PC-9 (cell line): ENCODE data around the gene ADTRP. TPM values are rescaled to one million over a fixed set of nuclear protein-coding genes. Genes with fewer than 3 reads are reported as not detected.

ENCODE experiments used
- BruUV-seq: library from RNA; stranded (reverse); fragments of 400-500 nt; replicated peaks from 2 replicates; lab custom pipeline; 2021; lab: Mats Ljungman, UMichigan
- CTCF ChIA-PET: fragments of 300-600 bp; sonication (Branson Sonifier 250); formaldehyde crosslinking; loops from one replicate; lab custom pipeline; 2022; ENCODE audit warnings: antibody characterized with exemption; lab: Charles Lee
- POLR2A ChIA-PET: fragments of 300-600 bp; sonication (Branson Sonifier 250); formaldehyde crosslinking; loops from one replicate; lab custom pipeline; 2022; ENCODE audit warnings: antibody characterized with exemption; ENCODE audit not compliant: unreplicated experiment; lab: Charles Lee
- DNase-seq, 2 experiments: peaks; one replicate each; pipeline versions ENCODE4 v3.0.0 to v3.0.0-alpha.2; 2015 to 2022; ENCODE audit warnings: mixed read lengths in 1 of 2
- H2AFZ ChIP-seq: fragments of 200-600 bp; sonication (generic); 2 replicates; pipeline ENCODE4 v1.8.1; 2017; ENCODE audit warnings: antibody characterized with exemption
- H3F3A ChIP-seq: fragments of 200-600 bp; sonication (generic); 2 replicates; pipeline ENCODE4 v1.8.1; 2017; ENCODE audit warnings: antibody characterized with exemption, mild to moderate bottlenecking, low read depth; ENCODE audit not compliant: insufficient read depth
- H3K27ac ChIP-seq: fragments of 200-600 bp; sonication (generic); 2 replicates; pipeline ENCODE4 v1.6.1; 2016; ENCODE audit warnings: mixed run types
- H3K27me3 ChIP-seq: fragments of 200-600 bp; sonication (generic); 2 replicates; pipeline ENCODE4 v1.6.1; 2016; ENCODE audit warnings: low read depth, mixed run types; ENCODE audit not compliant: insufficient read depth
- H3K36me3 ChIP-seq: fragments of 200-600 bp; sonication (generic); 2 replicates; pipeline ENCODE4 v1.6.1; 2016; ENCODE audit warnings: low read depth, mixed run types
- H3K4me1 ChIP-seq: fragments of 200-600 bp; sonication (generic); replicated peaks from 2 replicates; pipeline ENCODE4 v1.6.1; 2016; ENCODE audit warnings: mixed run types; ENCODE audit not compliant: insufficient read depth
- H3K4me2 ChIP-seq: fragments of 200-600 bp; sonication (generic); 2 replicates; pipeline ENCODE4 v1.6.1; 2017; ENCODE audit warnings: mixed run types
- H3K4me3 ChIP-seq: fragments of 200-600 bp; sonication (generic); 2 replicates; pipeline ENCODE4 v1.6.1; 2016; ENCODE audit warnings: mixed run types
- H3K79me2 ChIP-seq: fragments of 200-600 bp; sonication (generic); 2 replicates; pipeline ENCODE4 v1.6.1; 2017; ENCODE audit warnings: low read depth, mixed run types
- H3K9me2 ChIP-seq: fragments of 200-600 bp; sonication (generic); 2 replicates; pipeline ENCODE4 v1.8.1; 2017; ENCODE audit warnings: mild to moderate bottlenecking; ENCODE audit not compliant: insufficient read depth
- H3K9me3 ChIP-seq: fragments of 200-600 bp; sonication (generic); 2 replicates; pipeline ENCODE4 v1.8.1; 2016; ENCODE audit warnings: low read depth; ENCODE audit not compliant: insufficient read depth
- H4K20me1 ChIP-seq: fragments of 200-600 bp; sonication (generic); 2 replicates; pipeline ENCODE4 v1.8.1; 2017; ENCODE audit not compliant: insufficient read depth
- CTCF ChIP-seq: fragments of 200-600 bp; sonication (generic); conservative IDR thresholded peaks from 2 replicates; pipeline ENCODE4 v1.6.1; 2017; ENCODE audit warnings: mixed run types, antibody characterized with exemption, mild to moderate bottlenecking, moderate library complexity
- EZH2 ChIP-seq: fragments of 200-600 bp; sonication (generic); IDR thresholded peaks from 2 replicates; pipeline ENCODE4 v1.8.0; 2017; ENCODE audit warnings: antibody characterized with exemption, low read depth
- intact Hi-C: fragments of 100-400 bp; cut with micrococcal nuclease; formaldehyde crosslinking; loops from one replicate; pipeline ENCODE4 v1.10.0; 2022; ENCODE audit not compliant: unreplicated experiment
- total RNA-seq: library from RNA; stranded (reverse); gene quantifications from 2 replicates; pipeline ENCODE4 v1.2.3, GENCODE V29; 2021

The ADTRP gene
- total RNA-seq, 1 experiment from 2014 or later: 4.1 TPM

- H3F3A ChIP-seq: no peaks in the 10 kb centered on the region
- TF ChIP-seq CTCF (no peak), EZH2 (no peak)
- no peak overlapping the region for H3K4me3 ChIP-seq
- H3K36me3 ChIP-seq: 0 out of 2 replicates have a peak, but pooled peaks cover 4% of the 10 kb centered on the region
- H3K79me2 ChIP-seq: no peaks in the 10 kb centered on the region
- no peaks in the 10 kb centered on the region for H4K20me1 ChIP-seq
- ChIA-PET CTCF (no interaction called here), POLR2A (no interaction called here)
- no peak overlapping the region for H2AFZ ChIP-seq
- no peaks in the 10 kb centered on the region; the same call in 1 of the 2 replicates for H3K9me3 ChIP-seq
- H3K4me2 ChIP-seq: no peak overlapping the region
- no peak for DNase-seq
- intact Hi-C loops: no loop called here
- H3K27ac ChIP-seq: no peak overlapping the region
- no TSS peak for BruUV-seq
- no peaks in the 10 kb centered on the region for H3K27me3 ChIP-seq
- peaks cover 7% of the 10 kb centered on the region for H3K4me1 ChIP-seq
- no peaks in the 10 kb centered on the region for H3K9me2 ChIP-seq
These were observed 21.9 kb downstream of the ADTRP start for GRCh38 chr6:11756726-11757125.

GRCh38 chr6:11756292-11756691 is 22.3 kb downstream of the ADTRP start:
- intact Hi-C loops: no loop called here

GRCh38 chr6:11755725-11756124 is 22.9 kb downstream of the ADTRP start:
- CTCF ChIA-PET: interaction anchor here (0.6 kb wide), 1 partner anchor 17 kb away, joined by 3 read pairs; no protein-coding TSS in a partner anchor

More at GRCh38 chr6:11756292-11756691, 22.3 kb downstream of the ADTRP start:
- ChIA-PET POLR2A (no interaction called here), CTCF (interaction anchor here (0.6 kb wide), 1 partner anchor 16 kb away, joined by 3 read pairs; no protein-coding TSS in a partner anchor)
- no TSS peak for BruUV-seq
- TF ChIP-seq CTCF: no peak
- no peak for TF ChIP-seq EZH2
- no peaks in the 10 kb centered on the region for H3F3A ChIP-seq
- H3K4me3 ChIP-seq: no peak overlapping the region
- no peaks in the 10 kb centered on the region for H3K27me3 ChIP-seq
- no peaks in the 10 kb centered on the region for H4K20me1 ChIP-seq
- no peaks in the 10 kb centered on the region for H3K9me2 ChIP-seq
- H2AFZ ChIP-seq: no peak overlapping the region
- H3K36me3 ChIP-seq: 0 out of 2 replicates have a peak, but pooled peaks cover 4% of the 10 kb centered on the region
- DNase-seq: no peak
- H3K9me3 ChIP-seq: no peaks in the 10 kb centered on the region; the same call in 1 of the 2 replicates
- no peak overlapping the region for H3K27ac ChIP-seq
- peaks cover 3% of the 10 kb centered on the region; the same call in 1 of the 2 replicates for H3K4me1 ChIP-seq
- no peaks in the 10 kb centered on the region for H3K79me2 ChIP-seq
- H3K4me2 ChIP-seq: no peak overlapping the region

More at GRCh38 chr6:11755725-11756124, 22.9 kb downstream of the ADTRP start:
- H3K9me3 ChIP-seq: no peaks in the 10 kb centered on the region; the same call in 1 of the 2 replicates
- no peak for DNase-seq
- no peaks in the 10 kb centered on the region for H3K79me2 ChIP-seq
- no peaks in the 10 kb centered on the region for H4K20me1 ChIP-seq
- no peaks in the 10 kb centered on the region for H3F3A ChIP-seq
- no peaks in the 10 kb centered on the region for H3K9me2 ChIP-seq
- 0 out of 2 replicates have a peak, but pooled peaks cover 4% of the 10 kb centered on the region for H3K36me3 ChIP-seq
- no peak overlapping the region for H2AFZ ChIP-seq
- no TSS peak for BruUV-seq
- H3K4me3 ChIP-seq: no peak overlapping the region
- no peak overlapping the region for H3K27ac ChIP-seq
- no peak overlapping the region for H3K4me2 ChIP-seq
- POLR2A ChIA-PET: no interaction called here
- no peaks in the 10 kb centered on the region for H3K27me3 ChIP-seq
- intact Hi-C loops: no loop called here
- TF ChIP-seq EZH2 (no peak), CTCF (no peak)
- peaks cover 3% of the 10 kb centered on the region; the same call in 1 of the 2 replicates for H3K4me1 ChIP-seq
